ENCODE data around the gene CHST13. TPM values are rescaled to one million over a fixed set of nuclear protein-coding genes. Genes with fewer than 3 reads are reported as not detected.

The CHST13 gene
- total and polyA plus RNA-seq, 2 donors (not counting 3 experiments of a cell fraction or from before 2014, with no cell fraction given), result 0.04 TPM; not detected in 1

GRCh38 chr3:126508564-126508964 lies 15.4 kb upstream of the CHST13 start:
- H3K9me1 ChIP-seq (replicated peaks; ENCODE audit: control insufficient read depth, extremely low read depth, insufficient read depth, low read length), result no peaks in the 10 kb centered on the region

More at GRCh38 chr3:126508564-126508964, 15.4 kb upstream of the CHST13 start:
- H3K27ac ChIP-seq (ENCODE audit: insufficient read depth, low read depth, low read length), result no peak overlapping the region
- no peak overlapping the region for H3K4me2 ChIP-seq (ENCODE audit: insufficient read depth, low read length)
- FAIRE-seq (no peak), DNase-seq (ENCODE audit: low read depth, low spot score) (no peak)
- H3K4me3 ChIP-seq (replicated peaks in 1 of 3; ENCODE audit: insufficient read depth in 1 of 3, low read depth in 1 of 3, low read length in 3 of 3), result no peak overlapping the region
- H3K9me3 ChIP-seq (replicated peaks; ENCODE audit: control insufficient read depth, insufficient read depth, low read length), result no peaks in the 10 kb centered on the region
- dilution Hi-C loops (cut with MboI; ENCODE audit: extremely low pct_ligation_motif_present, low sequenced_read_pairs), result no loop called here
- no peak for TF ChIP-seq MYC (IDR thresholded peaks at IDR 0.05; ENCODE audit: low read depth, low read length)
- TF ChIP-seq, protein P1, sequence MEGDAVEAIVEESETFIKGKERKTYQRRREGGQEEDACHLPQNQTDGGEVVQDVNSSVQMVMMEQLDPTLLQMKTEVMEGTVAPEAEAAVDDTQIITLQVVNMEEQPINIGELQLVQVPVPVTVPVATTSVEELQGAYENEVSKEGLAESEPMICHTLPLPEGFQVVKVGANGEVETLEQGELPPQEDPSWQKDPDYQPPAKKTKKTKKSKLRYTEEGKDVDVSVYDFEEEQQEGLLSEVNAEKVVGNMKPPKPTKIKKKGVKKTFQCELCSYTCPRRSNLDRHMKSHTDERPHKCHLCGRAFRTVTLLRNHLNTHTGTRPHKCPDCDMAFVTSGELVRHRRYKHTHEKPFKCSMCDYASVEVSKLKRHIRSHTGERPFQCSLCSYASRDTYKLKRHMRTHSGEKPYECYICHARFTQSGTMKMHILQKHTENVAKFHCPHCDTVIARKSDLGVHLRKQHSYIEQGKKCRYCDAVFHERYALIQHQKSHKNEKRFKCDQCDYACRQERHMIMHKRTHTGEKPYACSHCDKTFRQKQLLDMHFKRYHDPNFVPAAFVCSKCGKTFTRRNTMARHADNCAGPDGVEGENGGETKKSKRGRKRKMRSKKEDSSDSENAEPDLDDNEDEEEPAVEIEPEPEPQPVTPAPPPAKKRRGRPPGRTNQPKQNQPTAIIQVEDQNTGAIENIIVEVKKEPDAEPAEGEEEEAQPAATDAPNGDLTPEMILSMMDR (IDR thresholded peaks at IDR 0.05; ENCODE audit: extremely low read depth in 1 of 2, insufficient read depth in 1 of 2, low read depth in 1 of 2, low read length in 2 of 2), result no peak
- TF ChIP-seq MAX (IDR thresholded peaks at IDR 0.05; ENCODE audit: insufficient read depth, insufficient read length), result no peak
- TF ChIP-seq GATA2 (IDR thresholded peaks at IDR 0.05; ENCODE audit: insufficient read depth, insufficient read length, low read depth, low read length), result no peak
- no peak for TF ChIP-seq JUN (IDR thresholded peaks at IDR 0.05; ENCODE audit: borderline replicate concordance, insufficient read depth, insufficient read length, low read depth)
- TF ChIP-seq POLR2AphosphoS5 (IDR thresholded peaks at IDR 0.05; ENCODE audit: insufficient read depth, low read depth, low read length), result no peak
- no peak overlapping the region for H2AFZ ChIP-seq (ENCODE audit: low read depth, low read length)
- CTCF ChIA-PET, result no interaction called here
- H3K9ac ChIP-seq (replicated peaks; ENCODE audit: extremely low read depth, insufficient read depth, low read length), result no peak overlapping the region
- no peaks in the 10 kb centered on the region for H3K27me3 ChIP-seq (ENCODE audit: control insufficient read depth in 2 of 2, insufficient read depth in 2 of 2, low read length in 2 of 2)
- H3K36me3 ChIP-seq (ENCODE audit: control insufficient read depth in 2 of 2, extremely low read depth in 1 of 2, insufficient read depth in 2 of 2, low read length in 2 of 2), result no peaks in the 10 kb centered on the region
- POLR2A ChIA-PET, result no interaction called here
- H3K4me1 ChIP-seq (ENCODE audit: control insufficient read depth, extremely low read depth, insufficient read depth, low read length), result no peaks in the 10 kb centered on the region
- no TSS peak for BruUV-seq (replicated peaks)
- H4K20me1 ChIP-seq (replicated peaks; ENCODE audit: control insufficient read depth, extremely low read depth, insufficient read depth, low read length), result no peaks in the 10 kb centered on the region
- H3K79me2 ChIP-seq (ENCODE audit: control insufficient read depth, insufficient read depth, low read length), result no peaks in the 10 kb centered on the region
- intact Hi-C loops (cut with micrococcal nuclease), result no loop called here

All from endothelial cell of umbilical vein (primary cell).